ENCODE results near the gene MCTP1. TPM values are rescaled to one million over a fixed set of nuclear protein-coding genes. Genes with fewer than 3 reads are reported as not detected.

The MCTP1 gene
- total RNA-seq, 4 donors from 2014 or later, result 11.2 to 43.6 (median 16.8) TPM

GRCh38 chr5:94853120-94853519 is 431.8 kb downstream of the MCTP1 start:
- no peaks in the 10 kb centered on the region for H3K9me3 ChIP-seq

GRCh38 chr5:94850960-94851359 is 433.9 kb downstream of the MCTP1 start:
- Histone ChIP-seq H3K4me1 (no peaks in the 10 kb centered on the region), H3K27ac (replicated peaks in 1 of 4) (no peak overlapping the region), H3K27me3 (no peaks in the 10 kb centered on the region), H3K9me3 (no peaks in the 10 kb centered on the region), H3K36me3 (no peaks in the 10 kb centered on the region), H3K4me3 (no peak overlapping the region)
- no peak for DNase-seq (ENCODE audit: extremely low spot score)
- 82% methylated on average over 1 of the region's 1 CpG for WGBS
- intact Hi-C loops (cut with DNase I), result no loop called here
- TF ChIP-seq POLR2A (IDR thresholded peaks at IDR 0.05; ENCODE audit: low read depth) (no peak), POLR2AphosphoS5 (IDR thresholded peaks at IDR 0.05) (no peak), EP300 (IDR thresholded peaks at IDR 0.05) (no peak)
- TF ChIP-seq, protein P1, sequence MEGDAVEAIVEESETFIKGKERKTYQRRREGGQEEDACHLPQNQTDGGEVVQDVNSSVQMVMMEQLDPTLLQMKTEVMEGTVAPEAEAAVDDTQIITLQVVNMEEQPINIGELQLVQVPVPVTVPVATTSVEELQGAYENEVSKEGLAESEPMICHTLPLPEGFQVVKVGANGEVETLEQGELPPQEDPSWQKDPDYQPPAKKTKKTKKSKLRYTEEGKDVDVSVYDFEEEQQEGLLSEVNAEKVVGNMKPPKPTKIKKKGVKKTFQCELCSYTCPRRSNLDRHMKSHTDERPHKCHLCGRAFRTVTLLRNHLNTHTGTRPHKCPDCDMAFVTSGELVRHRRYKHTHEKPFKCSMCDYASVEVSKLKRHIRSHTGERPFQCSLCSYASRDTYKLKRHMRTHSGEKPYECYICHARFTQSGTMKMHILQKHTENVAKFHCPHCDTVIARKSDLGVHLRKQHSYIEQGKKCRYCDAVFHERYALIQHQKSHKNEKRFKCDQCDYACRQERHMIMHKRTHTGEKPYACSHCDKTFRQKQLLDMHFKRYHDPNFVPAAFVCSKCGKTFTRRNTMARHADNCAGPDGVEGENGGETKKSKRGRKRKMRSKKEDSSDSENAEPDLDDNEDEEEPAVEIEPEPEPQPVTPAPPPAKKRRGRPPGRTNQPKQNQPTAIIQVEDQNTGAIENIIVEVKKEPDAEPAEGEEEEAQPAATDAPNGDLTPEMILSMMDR (IDR thresholded peaks at IDR 0.05), result no peak

More at GRCh38 chr5:94853120-94853519, 431.8 kb downstream of the MCTP1 start:
- Histone ChIP-seq H3K4me3 (no peak overlapping the region), H3K27ac (replicated peaks in 1 of 4) (no peak overlapping the region), H3K27me3 (no peaks in the 10 kb centered on the region), H3K36me3 (no peaks in the 10 kb centered on the region), H3K4me1 (no peaks in the 10 kb centered on the region)
- WGBS, result 90% methylated on average over 2 of the region's 2 CpGs
- TF ChIP-seq EP300 (IDR thresholded peaks at IDR 0.05) (no peak), POLR2A (IDR thresholded peaks at IDR 0.05; ENCODE audit: low read depth) (no peak), POLR2AphosphoS5 (IDR thresholded peaks at IDR 0.05) (no peak)
- TF ChIP-seq, protein P1 (IDR thresholded peaks at IDR 0.05), result no peak
- intact Hi-C loops (cut with DNase I), result no loop called here
- no peak for DNase-seq (ENCODE audit: extremely low spot score)

GRCh38 chr5:94849821-94850736 is 434.8 kb downstream of the MCTP1 start:
- Histone ChIP-seq H3K4me1 (no peaks in the 10 kb centered on the region), H3K9me3 (no peaks in the 10 kb centered on the region), H3K27me3 (no peaks in the 10 kb centered on the region), H3K27ac (replicated peaks in 1 of 4) (no peak overlapping the region), H3K4me3 (no peak overlapping the region), H3K36me3 (no peaks in the 10 kb centered on the region)
- intact Hi-C loops (cut with DNase I), result no loop called here
- WGBS, result 49% methylated on average over 10 of the region's 10 CpGs
- no peak for DNase-seq (ENCODE audit: extremely low spot score)
- TF ChIP-seq EP300 (IDR thresholded peaks at IDR 0.05), result no peak
- TF ChIP-seq, protein P1 (IDR thresholded peaks at IDR 0.05), result peak in 2 of 3 experiments; percentile 15 to 36

- H3K27me3 ChIP-seq, result no peaks in the 10 kb centered on the region
- H3K27ac ChIP-seq (replicated peaks in 1 of 4), result no peak overlapping the region
- TF ChIP-seq, protein P1 (IDR thresholded peaks at IDR 0.05), result no peak
- TF ChIP-seq POLR2AphosphoS5 (IDR thresholded peaks at IDR 0.05), result no peak
- no peak for TF ChIP-seq POLR2A (IDR thresholded peaks at IDR 0.05; ENCODE audit: low read depth)
- no peak for TF ChIP-seq EP300 (IDR thresholded peaks at IDR 0.05)
- 61% methylated on average over 4 of the region's 4 CpGs for WGBS
- intact Hi-C loops (cut with DNase I), result no loop called here
- H3K4me1 ChIP-seq, result no peaks in the 10 kb centered on the region
- H3K4me3 ChIP-seq, result no peak overlapping the region
- H3K36me3 ChIP-seq, result no peaks in the 10 kb centered on the region
- no peak for DNase-seq (ENCODE audit: extremely low spot score)
- no peaks in the 10 kb centered on the region for H3K9me3 ChIP-seq
Observed at GRCh38 chr5:94849324-94849723, 435.6 kb downstream of the MCTP1 start.

Measured in esophagus muscularis mucosa (tissue), 4 donors.